Dermis blood vessel endothelial cell (primary cell): ENCODE results near the gene AGRN. TPM values are rescaled to one million over a fixed set of nuclear protein-coding genes. Genes with fewer than 3 reads are reported as not detected.
"Not testable (repeated sequence)": the region's sequence is repeated elsewhere in the genome, so short reads cannot be mapped to it uniquely, and the experiment has no call there.

Experiments used
- DNase-seq: peaks from one replicate; pipeline ENCODE4 v3.0.0; 2010
- total RNA-seq: library from RNA; depleted of rRNA; stranded (reverse); fragments of >200 nt; gene quantifications from 2 replicates; pipeline ENCODE4 v1.2.3, GENCODE V29; 2014

The AGRN gene
- total RNA-seq, 1 donor from 2014 or later = 117 TPM

GRCh38 chr1:1021010-1021919, 1.3 kb downstream of the AGRN start:
- DNase-seq = peak; percentile 70

GRCh38 chr1:1021920-1022259, 2.0 kb downstream of the AGRN start:
- DNase-seq = peak; percentile 54

- DNase-seq = no peak
These were observed 2.5 kb downstream of the AGRN start for GRCh38 chr1:1022302-1023009.

GRCh38 chr1:1023700-1024099, 3.8 kb downstream of the AGRN start:
- DNase-seq = no peak

GRCh38 chr1:1024149-1024770, 4.3 kb downstream of the AGRN start:
- DNase-seq = no peak

- DNase-seq = peak; percentile 43
These were observed 5.1 kb downstream of the AGRN start for GRCh38 chr1:1024771-1025699.

- no peak for DNase-seq
These were observed 5.8 kb downstream of the AGRN start for GRCh38 chr1:1025730-1026129.

GRCh38 chr1:1026599-1027413, 6.9 kb downstream of the AGRN start:
- no peak for DNase-seq

GRCh38 chr1:1027791-1028190, 7.9 kb downstream of the AGRN start:
- no peak for DNase-seq

- DNase-seq = not testable (repeated sequence)
These were observed 11.1 kb downstream of the AGRN start for GRCh38 chr1:1030867-1031658.

- no peak for DNase-seq
These were observed 11.8 kb downstream of the AGRN start for GRCh38 chr1:1031659-1032235.

- no peak for DNase-seq
These were observed 12.5 kb downstream of the AGRN start for GRCh38 chr1:1032424-1032823.

- DNase-seq = peak; percentile 79
These were observed 13.2 kb downstream of the AGRN start for GRCh38 chr1:1033009-1033587.

GRCh38 chr1:1033731-1034438, 14.0 kb downstream of the AGRN start:
- no peak for DNase-seq

- DNase-seq = no peak
These were observed 14.5 kb downstream of the AGRN start for GRCh38 chr1:1034439-1034781.

- no peak for DNase-seq
These were observed 15.5 kb downstream of the AGRN start for GRCh38 chr1:1035291-1035943.

GRCh38 chr1:1037366-1038327, 17.7 kb downstream of the AGRN start:
- no peak for DNase-seq

GRCh38 chr1:1038694-1039093, 18.8 kb downstream of the AGRN start:
- DNase-seq = no peak
